CD8-positive, alpha-beta memory T cell (primary cell): ENCODE results near the gene SPRR4. TPM values are rescaled to one million over a fixed set of nuclear protein-coding genes. Genes with fewer than 3 reads are reported as not detected.

Experiments
- CTCF ChIA-PET: fragments of 350-600 bp; sonication (Branson Sonifier 250); formaldehyde crosslinking; loops from one replicate; lab custom pipeline; 2021; ENCODE audit warnings: antibody characterized with exemption; lab: Charles Lee
- POLR2A ChIA-PET: fragments of 350-600 bp; sonication (Branson Sonifier 250); formaldehyde crosslinking; loops from one replicate; lab custom pipeline; 2021; ENCODE audit warnings: antibody characterized with exemption; lab: Charles Lee
- DNase-seq, 5 donors: peaks; one replicate each; pipeline versions ENCODE4 v3.0.0 to v3.0.0-alpha.2; 2020 to 2022; ENCODE audit warnings: mixed read lengths in 1 of 5
- H3K27ac ChIP-seq: one replicate; pipeline ENCODE4 v1.7.0; 2013; ENCODE audit warnings: low read depth, mild to moderate bottlenecking, low read length, moderate library complexity
- H3K27me3 ChIP-seq: 2 replicates; pipeline ENCODE4 v1.7.0; 2013; ENCODE audit warnings: low read length, mild to moderate bottlenecking; ENCODE audit not compliant: insufficient read depth, poor library complexity, severe bottlenecking
- H3K36me3 ChIP-seq: 2 replicates; pipeline ENCODE4 v1.7.0; 2013; ENCODE audit warnings: mild to moderate bottlenecking, low read length, moderate library complexity; ENCODE audit not compliant: insufficient read depth
- H3K4me1 ChIP-seq: 2 replicates; pipeline ENCODE4 v1.7.0; 2013; ENCODE audit warnings: mild to moderate bottlenecking, low read length, moderate library complexity; ENCODE audit not compliant: insufficient read depth
- H3K4me3 ChIP-seq: 2 replicates; pipeline ENCODE4 v1.7.0; 2013; ENCODE audit warnings: mild to moderate bottlenecking, low read length
- H3K9me3 ChIP-seq: 2 replicates; pipeline ENCODE4 v1.7.0; 2013; ENCODE audit warnings: mild to moderate bottlenecking, low read length
- H3K27ac Mint-ChIP-seq, 8 donors: one replicate each; pipeline ENCODE4 v1.8.0; 2020 to 2021; ENCODE audit warnings: mixed read lengths in 8 of 8, mild to moderate bottlenecking in 6 of 8, inconsistent platforms in 3 of 8, moderate library complexity in 3 of 8
- H3K27me3 Mint-ChIP-seq, 2 donors: one replicate each; pipeline ENCODE4 v1.8.0; 2020 to 2021; ENCODE audit warnings: mixed read lengths in 2 of 2, mild to moderate bottlenecking in 1 of 2, moderate library complexity in 1 of 2
- H3K36me3 Mint-ChIP-seq, 3 donors: one replicate each; pipeline ENCODE4 v1.8.0; 2020 to 2021; ENCODE audit warnings: mixed read lengths in 3 of 3, inconsistent platforms in 1 of 3, mild to moderate bottlenecking in 1 of 3
- H3K4me1 Mint-ChIP-seq, 3 donors: one replicate each; pipeline ENCODE4 v1.8.0; 2020 to 2021; ENCODE audit warnings: mixed read lengths in 3 of 3, inconsistent platforms in 1 of 3, mild to moderate bottlenecking in 1 of 3
- H3K4me3 Mint-ChIP-seq, 7 donors: one replicate each; pipeline ENCODE4 v1.8.0; 2020 to 2021; ENCODE audit warnings: mixed read lengths in 7 of 7, mild to moderate bottlenecking in 6 of 7, moderate library complexity in 4 of 7, inconsistent platforms in 2 of 7
- H3K9me3 Mint-ChIP-seq, 5 donors: one replicate each; pipeline ENCODE4 v1.8.0; 2020 to 2022; ENCODE audit warnings: mixed read lengths in 5 of 5, mild to moderate bottlenecking in 3 of 5, moderate library complexity in 2 of 5, inconsistent platforms in 1 of 5
- polyA plus RNA-seq: library from polyadenylated mRNA; unstranded; fragments of 300-500 nt; fragmentation: Illumina TruSeq; gene quantifications from one replicate; pipeline ENCODE4 v1.2.3, GENCODE V29; 2021
- total RNA-seq, 2 experiments: library from RNA; stranded (reverse); gene quantifications; one replicate each; pipeline ENCODE4 v1.2.3, GENCODE V29; 2021

The SPRR4 gene, protein sequence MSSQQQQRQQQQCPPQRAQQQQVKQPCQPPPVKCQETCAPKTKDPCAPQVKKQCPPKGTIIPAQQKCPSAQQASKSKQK
- not detected for total RNA-seq
- polyA plus RNA-seq: not detected

DNA sequence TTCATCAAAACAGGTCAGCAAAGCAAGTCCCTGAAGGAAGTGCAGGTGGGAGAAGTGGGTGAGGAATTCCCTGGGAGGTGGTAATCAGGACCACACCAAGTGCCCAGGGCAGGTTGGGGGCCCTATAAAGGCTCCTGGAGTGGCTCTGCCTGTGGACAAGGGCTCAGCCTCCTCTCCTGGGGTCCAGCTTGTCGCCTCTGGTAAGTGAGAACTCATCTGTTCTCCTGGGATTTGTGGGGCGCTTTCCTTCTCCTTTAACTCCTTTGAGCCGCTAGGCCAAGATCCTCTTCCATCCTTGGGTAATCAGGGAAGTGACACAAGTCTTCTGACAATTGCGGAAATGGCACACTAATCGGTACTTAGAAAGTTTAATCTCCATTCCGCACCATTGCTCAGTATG, at the start of gene SPRR4:
SPRR4 (plus strand) TSS at position 154 of the 400 bp plus-strand sequence. CDS start 1,243 bp downstream, outside the sequence.
- ChIA-PET POLR2A (no interaction called here), CTCF (no interaction called here)
- H3K27ac ChIP-seq: no peak within 1 kb of the TSS
- Mint-ChIP-seq H3K4me3 (no peak within 1 kb of the TSS), H3K36me3 (no peaks in the 10 kb centered on the region), H3K4me1 (no peaks in the 10 kb centered on the region), H3K27ac (no peak within 1 kb of the TSS), H3K9me3 (no peaks in the 10 kb centered on the region), H3K27me3 (peaks cover 5 to 44% of the 10 kb centered on the region in 2 donors)
- no peaks in the 10 kb centered on the region for H3K36me3 ChIP-seq
- no peak within 1 kb of the TSS for H3K4me3 ChIP-seq
- no peaks in the 10 kb centered on the region for H3K27me3 ChIP-seq
- no peak for DNase-seq
- no peaks in the 10 kb centered on the region for H3K9me3 ChIP-seq
- H3K4me1 ChIP-seq: no peaks in the 10 kb centered on the region

DNA sequence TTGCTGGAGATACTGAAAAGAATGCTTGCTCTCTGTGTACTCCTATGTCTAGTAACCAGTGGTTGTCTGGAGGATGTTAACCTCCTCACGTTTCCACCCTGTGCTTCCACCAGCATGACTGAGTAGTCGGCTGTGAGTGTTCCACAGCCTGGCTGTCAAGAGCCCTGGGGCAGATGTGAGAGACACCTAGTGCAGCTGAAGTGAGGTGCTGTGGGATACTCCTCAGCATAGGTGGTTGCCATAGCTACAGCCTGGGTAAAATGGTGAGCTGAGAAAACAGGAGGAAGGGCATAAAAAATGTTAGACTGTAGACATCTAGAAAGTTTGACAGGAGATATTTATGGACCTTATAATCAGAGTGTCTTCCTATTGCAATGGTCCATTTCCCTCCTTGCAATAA, 46.3 kb upstream of the SPRR4 start:
- Mint-ChIP-seq H3K4me1 (no peaks in the 10 kb centered on the region), H3K4me3 (no peak overlapping the region), H3K27me3 (peaks cover 2 to 24% of the 10 kb centered on the region in 2 donors), H3K27ac (no peak overlapping the region), H3K9me3 (peaks cover 0 to under 1% (median 0%) of the 10 kb centered on the region in 5 donors), H3K36me3 (no peaks in the 10 kb centered on the region)
- ChIA-PET CTCF (no interaction called here), POLR2A (no interaction called here)
- Histone ChIP-seq H3K4me3 (no peak overlapping the region), H3K36me3 (no peaks in the 10 kb centered on the region), H3K27me3 (no peaks in the 10 kb centered on the region), H3K27ac (no peak overlapping the region), H3K4me1 (no peaks in the 10 kb centered on the region), H3K9me3 (peaks cover 4% of the 10 kb centered on the region)
- DNase-seq: no peak

DNA sequence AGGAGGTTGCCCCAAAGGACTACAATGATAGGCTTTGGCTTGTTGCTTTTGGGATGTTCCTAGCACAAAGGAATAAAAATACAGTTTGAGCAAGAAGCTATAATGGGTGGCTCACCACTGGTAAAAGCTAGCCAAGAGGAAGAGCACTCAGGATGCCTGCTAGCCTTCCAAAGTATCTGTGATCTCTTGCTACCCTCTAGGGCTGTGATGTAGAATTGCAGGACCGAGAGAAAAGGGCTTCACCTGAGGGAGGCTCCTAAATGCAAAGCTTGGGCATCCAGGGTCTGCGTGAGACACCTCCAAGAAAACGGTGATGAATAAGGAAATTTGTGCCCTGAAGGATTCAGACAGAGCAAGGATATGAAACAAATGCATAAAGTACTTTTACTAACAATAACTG, 44.4 kb upstream of the SPRR4 start:
- Mint-ChIP-seq H3K4me3 (no peak overlapping the region), H3K4me1 (no peaks in the 10 kb centered on the region), H3K27me3 (peaks cover 5 to 22% of the 10 kb centered on the region in 2 donors), H3K36me3 (no peaks in the 10 kb centered on the region), H3K27ac (no peak overlapping the region), H3K9me3 (peaks cover 0 to 3% (median 0%) of the 10 kb centered on the region in 5 donors)
- Histone ChIP-seq H3K27ac (no peak overlapping the region), H3K36me3 (no peaks in the 10 kb centered on the region), H3K4me1 (no peaks in the 10 kb centered on the region), H3K9me3 (peaks cover 4% of the 10 kb centered on the region), H3K4me3 (no peak overlapping the region), H3K27me3 (no peaks in the 10 kb centered on the region)
- POLR2A ChIA-PET: no interaction called here
- CTCF ChIA-PET: no interaction called here
- DNase-seq: no peak

GRCh38 chr1:152928671-152929070, 41.8 kb upstream of the SPRR4 start:
- no peak overlapping the region for H3K4me3 ChIP-seq
- H3K4me1 ChIP-seq: no peaks in the 10 kb centered on the region
- H3K9me3 ChIP-seq: peaks cover 4% of the 10 kb centered on the region
- peaks cover 0 to 3% (median 0%) of the 10 kb centered on the region in 5 donors for H3K9me3 Mint-ChIP-seq
- H3K4me3 Mint-ChIP-seq: no peak overlapping the region
- ChIA-PET CTCF (no interaction called here), POLR2A (no interaction called here)
- no peak overlapping the region for H3K27ac ChIP-seq
- no peaks in the 10 kb centered on the region for H3K27me3 ChIP-seq
- no peaks in the 10 kb centered on the region for H3K36me3 Mint-ChIP-seq
- no peaks in the 10 kb centered on the region for H3K4me1 Mint-ChIP-seq
- peaks cover 13 to 16% of the 10 kb centered on the region in 2 donors for H3K27me3 Mint-ChIP-seq
- no peak overlapping the region for H3K27ac Mint-ChIP-seq
- no peaks in the 10 kb centered on the region for H3K36me3 ChIP-seq
- no peak for DNase-seq

GRCh38 chr1:152932170-152932811, 38.2 kb upstream of the SPRR4 start:
- Histone ChIP-seq H3K9me3 (peaks cover 4% of the 10 kb centered on the region), H3K4me1 (no peaks in the 10 kb centered on the region), H3K27ac (no peak overlapping the region), H3K4me3 (no peak overlapping the region), H3K27me3 (no peaks in the 10 kb centered on the region), H3K36me3 (no peaks in the 10 kb centered on the region)
- H3K4me3 Mint-ChIP-seq: no peak overlapping the region
- no peak overlapping the region for H3K27ac Mint-ChIP-seq
- no peaks in the 10 kb centered on the region for H3K36me3 Mint-ChIP-seq
- H3K9me3 Mint-ChIP-seq: peaks cover 0 to 3% (median 0%) of the 10 kb centered on the region in 5 donors
- no peak for DNase-seq
- H3K4me1 Mint-ChIP-seq: no peaks in the 10 kb centered on the region
- peaks cover 8 to 17% of the 10 kb centered on the region in 2 donors for H3K27me3 Mint-ChIP-seq
- POLR2A ChIA-PET: no interaction called here
- CTCF ChIA-PET: no interaction called here

DNA sequence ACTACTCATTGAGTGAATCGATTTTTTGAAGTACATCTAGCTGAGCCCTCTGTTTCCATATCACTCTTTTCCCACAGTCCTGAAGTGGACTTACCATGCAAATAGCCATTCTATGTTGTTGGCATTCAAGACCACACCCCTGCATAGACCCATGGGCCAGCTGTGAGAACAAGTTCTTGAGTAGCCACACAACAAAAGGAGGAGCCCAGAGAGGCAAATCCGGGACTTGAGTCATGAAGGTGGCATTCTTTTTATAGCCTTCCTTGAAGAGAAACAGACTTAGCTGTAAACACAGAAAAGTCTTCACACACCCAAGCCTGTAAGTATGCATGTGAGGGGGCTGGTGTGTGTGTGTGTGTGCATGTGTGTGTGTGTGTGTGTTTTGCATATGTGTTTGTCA, 37.3 kb upstream of the SPRR4 start:
- Mint-ChIP-seq H3K27ac (no peak overlapping the region), H3K27me3 (peaks cover 8 to 17% of the 10 kb centered on the region in 2 donors), H3K9me3 (peaks cover 0 to 3% (median 0%) of the 10 kb centered on the region in 5 donors), H3K4me1 (no peaks in the 10 kb centered on the region), H3K36me3 (no peaks in the 10 kb centered on the region), H3K4me3 (no peak overlapping the region)
- CTCF ChIA-PET: no interaction called here
- no peak for DNase-seq
- Histone ChIP-seq H3K27me3 (no peaks in the 10 kb centered on the region), H3K36me3 (no peaks in the 10 kb centered on the region), H3K4me1 (no peaks in the 10 kb centered on the region), H3K9me3 (peaks cover 4% of the 10 kb centered on the region), H3K27ac (no peak overlapping the region), H3K4me3 (no peak overlapping the region)
- POLR2A ChIA-PET: no interaction called here

GRCh38 chr1:152940614-152941013, 29.8 kb upstream of the SPRR4 start:
- peaks cover 0 to 3% (median 1%) of the 10 kb centered on the region in 5 donors for H3K9me3 Mint-ChIP-seq
- POLR2A ChIA-PET: no interaction called here
- DNase-seq: no peak
- no peak overlapping the region for H3K27ac Mint-ChIP-seq
- Histone ChIP-seq H3K4me1 (no peaks in the 10 kb centered on the region), H3K27me3 (no peaks in the 10 kb centered on the region), H3K27ac (no peak overlapping the region), H3K9me3 (no peaks in the 10 kb centered on the region), H3K4me3 (no peak overlapping the region), H3K36me3 (no peaks in the 10 kb centered on the region)
- CTCF ChIA-PET: no interaction called here
- H3K4me1 Mint-ChIP-seq: no peaks in the 10 kb centered on the region
- no peak overlapping the region for H3K4me3 Mint-ChIP-seq
- H3K27me3 Mint-ChIP-seq: peaks cover 4 to 8% of the 10 kb centered on the region in 2 donors
- peaks cover 0 to 2% (median 0%) of the 10 kb centered on the region in 3 donors for H3K36me3 Mint-ChIP-seq

DNA sequence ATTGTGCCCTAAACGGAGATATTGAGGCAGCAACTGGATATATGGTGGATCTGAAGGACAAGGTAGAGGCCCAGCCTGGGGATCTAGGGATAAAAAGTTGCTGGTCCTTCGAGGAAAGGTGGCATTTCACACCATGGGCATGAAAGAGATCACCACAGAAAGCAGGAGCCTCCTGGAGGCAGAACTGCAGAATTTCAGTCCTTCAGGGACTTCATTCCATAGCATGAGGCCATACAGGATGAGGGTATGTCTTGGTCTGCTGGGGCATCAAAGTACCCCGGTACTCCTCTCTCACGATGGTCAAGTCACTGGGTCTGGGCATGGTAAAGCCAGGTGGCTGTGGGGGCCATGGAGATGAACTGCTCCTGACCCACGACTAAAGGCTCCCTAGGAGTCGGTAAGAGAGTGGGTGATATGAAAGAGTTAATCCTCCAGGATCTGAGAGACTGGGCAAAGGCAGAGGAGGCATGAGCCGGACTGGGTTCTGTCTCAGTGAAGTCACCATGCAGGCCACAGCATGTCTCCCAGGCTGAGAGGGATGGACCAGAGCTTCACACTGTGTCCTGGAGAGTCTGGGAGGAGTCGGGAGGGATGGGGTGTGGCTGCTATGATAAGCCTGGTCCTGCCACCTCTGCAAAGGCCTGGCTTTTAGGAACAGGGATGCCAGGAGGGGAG, 29.3 kb upstream of the SPRR4 start:
- peaks cover 4 to 12% of the 10 kb centered on the region in 2 donors for H3K27me3 Mint-ChIP-seq
- POLR2A ChIA-PET: no interaction called here
- no peak for DNase-seq
- Histone ChIP-seq H3K27ac (no peak overlapping the region), H3K27me3 (no peaks in the 10 kb centered on the region), H3K36me3 (no peaks in the 10 kb centered on the region), H3K4me3 (no peak overlapping the region), H3K9me3 (no peaks in the 10 kb centered on the region), H3K4me1 (no peaks in the 10 kb centered on the region)
- H3K4me3 Mint-ChIP-seq: no peak overlapping the region
- H3K36me3 Mint-ChIP-seq: peaks cover 0 to 2% (median 0%) of the 10 kb centered on the region in 3 donors
- H3K4me1 Mint-ChIP-seq: no peaks in the 10 kb centered on the region
- peaks cover 0 to 3% (median 1%) of the 10 kb centered on the region in 5 donors for H3K9me3 Mint-ChIP-seq
- H3K27ac Mint-ChIP-seq: no peak overlapping the region
- CTCF ChIA-PET: no interaction called here
